Frontal cortex (tissue), 4 donors: ENCODE data around the gene C2orf76. TPM values are rescaled to one million over a fixed set of nuclear protein-coding genes. Genes with fewer than 3 reads are reported as not detected.
"Not testable (repeated sequence)": the region's sequence is repeated elsewhere in the genome, so short reads cannot be mapped to it uniquely, and the experiment has no call there.

Source experiments
- DNase-seq, 2 donors: peaks; one replicate each; pipeline ENCODE4 v3.0.0; 2012; ENCODE audit warnings: low spot score in 2 of 2
- FAIRE-seq: peaks from 2 replicates; lab custom pipeline; 2012; peaks lifted over from hg19 to GRCh38; lab: Jason Lieb, UNC
- total RNA-seq: library from RNA; depleted of rRNA; stranded (reverse); fragments of >200 nt; gene quantifications from one replicate; pipeline ENCODE4 v1.2.3, GENCODE V29; 2014
- donor health status: control.
- donor health status: control.
- donor health status: control.

The C2orf76 gene
- total RNA-seq, 1 donor from 2014 or later, result 11.0 TPM

DNA sequence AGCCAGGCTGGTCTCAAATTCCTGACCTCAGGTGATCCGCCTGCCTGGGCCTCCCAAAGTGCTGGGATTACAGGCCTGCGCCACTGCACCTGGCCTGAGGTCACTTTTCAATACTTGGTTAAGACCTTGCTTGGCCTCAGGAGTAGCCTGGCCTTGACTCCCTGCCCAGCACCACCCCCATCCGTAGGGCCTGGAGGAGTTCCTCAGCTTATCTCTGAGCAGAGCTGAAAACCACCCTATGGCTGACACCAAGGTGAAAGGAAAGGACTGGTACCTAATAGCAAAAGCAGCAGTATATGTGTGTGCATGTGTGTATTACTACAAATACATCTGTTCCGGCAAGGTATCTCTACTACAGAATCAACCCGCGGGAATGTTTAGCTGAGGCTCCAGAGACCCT lies 87.0 kb downstream of the C2orf76 start:
- FAIRE-seq (no peak), DNase-seq (no peak)

DNA sequence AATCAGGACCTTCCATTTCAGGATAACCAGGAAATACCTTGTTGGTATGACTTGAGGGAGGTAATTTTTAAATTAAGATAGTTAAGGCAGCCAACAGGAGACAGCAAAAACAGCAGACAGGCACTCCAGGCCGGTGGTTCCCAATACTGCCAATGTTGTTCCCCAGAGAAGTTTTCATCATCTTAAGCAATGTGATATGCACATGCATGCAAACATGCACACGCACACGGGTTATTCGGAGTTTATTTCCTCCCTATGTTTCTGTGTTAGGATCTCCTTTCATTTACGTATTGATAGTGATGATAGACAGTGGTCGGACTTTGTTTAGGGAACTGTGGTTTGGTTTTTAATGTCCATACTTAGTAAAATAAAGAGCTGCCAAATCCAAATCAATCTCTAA lies 87.7 kb downstream of the C2orf76 start:
- FAIRE-seq (no peak), DNase-seq (no peak)

DNA sequence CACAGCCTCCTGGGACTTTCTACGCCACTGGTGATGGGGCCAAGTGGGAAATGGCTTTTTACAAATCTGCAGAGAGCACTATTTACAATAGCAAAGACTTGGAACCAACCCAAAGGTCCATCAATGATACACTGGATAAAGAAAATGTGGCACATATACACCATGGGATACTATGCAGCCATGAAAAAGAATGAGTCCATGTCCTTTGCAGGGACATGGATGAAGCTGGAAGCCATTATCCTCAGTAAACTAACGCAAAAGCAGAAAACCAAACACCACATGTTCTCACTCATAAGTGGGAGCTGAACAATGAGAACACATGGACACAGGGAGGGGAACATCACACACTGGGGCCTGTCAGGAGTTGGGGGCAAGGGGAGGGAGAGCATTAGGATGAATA lies 88.2 kb downstream of the C2orf76 start:
- not testable (repeated sequence) for DNase-seq, FAIRE-seq

DNA sequence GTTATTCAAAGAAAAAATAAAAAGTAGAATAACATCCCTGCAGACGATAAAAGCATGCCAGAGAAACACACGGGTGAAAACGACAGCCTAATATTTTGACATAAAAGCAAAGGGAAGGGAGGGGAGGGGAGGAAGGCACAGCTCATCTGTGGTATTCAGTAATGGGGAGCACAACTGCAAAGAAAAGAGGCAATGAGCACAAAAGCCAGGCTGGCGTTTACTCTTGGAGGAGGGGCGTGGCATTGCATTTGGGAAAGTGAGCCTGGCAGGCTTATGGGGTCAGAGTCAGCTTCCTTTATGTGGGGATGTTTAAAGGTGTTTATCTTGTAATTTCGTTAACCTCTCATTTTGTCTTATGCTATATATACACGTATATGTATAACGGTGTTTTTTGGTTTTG lies 89.8 kb downstream of the C2orf76 start:
- FAIRE-seq, result no peak
- DNase-seq, result no peak

DNA sequence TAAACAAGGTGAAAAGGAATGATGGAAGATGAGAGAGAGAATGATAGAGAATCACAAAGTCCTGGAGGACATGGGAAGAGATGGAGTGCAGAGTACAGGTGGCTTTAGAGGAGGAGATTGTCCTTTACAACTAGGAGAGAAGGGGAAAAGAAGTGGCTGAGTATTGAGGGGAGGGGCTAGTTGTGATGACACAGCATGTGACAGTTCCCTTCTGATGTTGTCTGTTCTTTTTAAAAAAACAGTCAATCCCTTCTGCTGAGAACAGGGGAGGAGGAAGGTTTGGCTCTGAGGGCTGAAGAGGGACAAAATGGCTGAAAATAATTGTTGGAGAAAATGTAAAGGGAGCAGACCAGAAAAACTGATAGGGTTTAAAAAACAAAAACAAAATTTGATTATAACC lies 99.0 kb downstream of the C2orf76 start:
- no peak for DNase-seq
- no peak for FAIRE-seq

DNA sequence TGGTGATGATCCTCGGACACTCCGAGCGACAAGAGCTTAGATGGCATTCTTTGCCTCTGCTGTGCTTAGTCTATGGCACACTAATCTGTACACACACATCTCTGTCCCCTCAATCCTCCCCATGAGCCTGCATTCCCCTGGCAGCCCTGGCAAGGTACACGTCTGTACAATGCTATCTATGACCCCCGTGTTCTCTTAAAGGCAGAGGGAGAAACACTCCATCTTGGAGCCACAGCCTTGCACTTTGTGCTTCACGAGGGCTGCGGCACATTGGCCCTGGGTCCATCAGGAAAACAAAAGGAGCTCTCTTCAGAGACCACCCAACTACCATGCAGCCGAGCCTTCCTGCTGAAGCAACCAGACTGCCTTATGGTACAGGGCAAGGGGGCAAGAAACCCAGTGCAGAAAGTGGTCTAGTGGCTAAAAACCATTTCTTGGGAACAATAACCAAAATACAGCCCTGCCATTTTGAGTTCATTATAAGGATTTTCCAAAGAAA lies 100.5 kb downstream of the C2orf76 start:
- no peak for FAIRE-seq
- no peak for DNase-seq

DNA sequence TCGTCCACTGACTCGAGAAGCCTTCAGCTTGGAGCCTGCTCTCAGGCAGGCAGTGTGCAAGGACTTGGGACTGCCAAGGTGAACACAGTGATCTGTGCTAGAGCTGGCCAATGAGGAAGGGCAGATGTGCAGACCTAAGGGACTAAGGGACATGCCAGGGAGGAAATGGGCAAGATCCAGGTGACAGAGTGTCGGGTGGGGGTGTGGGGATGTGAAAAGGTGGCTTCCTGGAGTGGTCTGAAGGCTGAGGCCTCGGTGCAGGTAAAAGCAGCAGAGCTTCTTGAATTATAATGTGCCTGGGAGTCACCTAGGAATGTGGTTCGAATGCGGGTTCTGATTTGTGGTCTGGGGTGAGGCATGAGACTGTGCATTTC lies 101.0 kb downstream of the C2orf76 start:
- FAIRE-seq (no peak), DNase-seq (no peak)

DNA sequence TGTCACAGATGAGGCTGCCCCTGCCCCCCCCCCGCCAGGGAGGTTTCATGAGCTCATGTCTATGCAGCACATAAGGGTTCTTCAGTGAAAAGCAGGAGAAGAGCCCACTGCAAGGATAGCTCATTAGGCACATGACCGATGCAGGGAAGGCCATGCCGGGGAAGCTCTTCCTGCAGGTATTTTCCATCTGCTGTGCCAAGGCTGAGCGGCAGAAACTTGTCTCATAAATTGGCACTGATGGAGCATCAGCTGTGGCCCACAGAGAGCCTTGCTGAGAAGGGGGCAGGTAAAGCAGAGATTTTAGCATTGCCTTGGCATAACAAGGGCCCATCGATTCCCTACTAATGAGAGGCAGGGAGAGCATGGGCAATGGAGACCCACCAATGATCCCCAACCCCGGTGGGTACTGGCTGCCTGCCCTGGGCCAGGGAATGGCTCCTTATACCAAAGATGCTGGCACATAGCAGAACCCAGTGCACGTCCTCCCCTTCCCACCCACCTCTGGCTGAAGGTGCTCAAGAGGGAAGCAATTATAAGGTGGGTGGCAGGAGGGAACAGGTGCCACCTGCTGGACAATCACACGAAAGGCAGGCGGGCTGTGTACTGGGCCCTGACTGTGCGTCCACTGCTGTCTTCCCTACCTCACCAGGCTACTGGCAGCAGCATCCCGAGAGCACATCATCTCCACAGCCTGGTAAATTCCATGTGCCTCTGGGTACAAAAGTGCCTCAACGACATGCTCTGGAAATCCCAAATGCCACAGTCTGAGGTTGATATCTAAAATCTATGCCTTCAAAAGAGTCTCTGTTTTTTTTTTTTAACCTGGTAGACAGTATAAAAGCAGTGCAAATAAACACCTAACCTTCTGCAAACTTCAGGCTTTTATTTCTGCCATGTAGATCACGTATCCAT lies 101.6 kb downstream of the C2orf76 start:
- no peak for DNase-seq
- no peak for FAIRE-seq

DNA sequence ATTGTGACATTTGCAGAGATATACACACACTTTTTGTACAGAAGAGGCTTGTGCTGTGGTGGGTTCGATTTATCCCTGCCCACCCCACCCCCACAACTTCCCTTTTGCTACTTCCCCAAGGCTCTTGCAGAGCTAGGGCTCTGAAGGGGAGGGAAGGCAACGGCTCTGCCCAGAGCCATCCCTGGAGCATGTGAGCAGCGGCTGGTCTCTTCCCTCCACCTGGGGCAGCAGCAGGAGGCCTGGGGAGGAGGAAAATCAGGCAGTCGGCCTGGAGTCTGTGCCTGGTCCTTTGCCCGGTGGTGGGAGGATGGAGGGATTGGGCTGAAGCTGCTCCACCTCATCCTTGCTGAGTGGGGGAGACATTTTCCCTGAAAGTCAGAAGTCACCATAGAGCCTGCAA lies 103.0 kb downstream of the C2orf76 start:
- FAIRE-seq (no peak), DNase-seq (no peak)

DNA sequence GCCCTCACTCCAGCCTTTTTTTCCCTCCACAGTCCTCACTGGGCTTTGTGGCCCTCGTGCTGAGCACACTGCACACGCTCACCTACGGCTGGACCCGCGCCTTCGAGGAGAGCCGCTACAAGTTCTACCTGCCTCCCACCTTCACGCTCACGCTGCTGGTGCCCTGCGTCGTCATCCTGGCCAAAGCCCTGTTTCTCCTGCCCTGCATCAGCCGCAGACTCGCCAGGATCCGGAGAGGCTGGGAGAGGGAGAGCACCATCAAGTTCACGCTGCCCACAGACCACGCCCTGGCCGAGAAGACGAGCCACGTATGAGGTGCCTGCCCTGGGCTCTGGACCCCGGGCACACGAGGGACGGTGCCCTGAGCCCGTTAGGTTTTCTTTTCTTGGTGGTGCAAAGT lies 103.6 kb downstream of the C2orf76 start:
- FAIRE-seq, result no peak
- no peak for DNase-seq

DNA sequence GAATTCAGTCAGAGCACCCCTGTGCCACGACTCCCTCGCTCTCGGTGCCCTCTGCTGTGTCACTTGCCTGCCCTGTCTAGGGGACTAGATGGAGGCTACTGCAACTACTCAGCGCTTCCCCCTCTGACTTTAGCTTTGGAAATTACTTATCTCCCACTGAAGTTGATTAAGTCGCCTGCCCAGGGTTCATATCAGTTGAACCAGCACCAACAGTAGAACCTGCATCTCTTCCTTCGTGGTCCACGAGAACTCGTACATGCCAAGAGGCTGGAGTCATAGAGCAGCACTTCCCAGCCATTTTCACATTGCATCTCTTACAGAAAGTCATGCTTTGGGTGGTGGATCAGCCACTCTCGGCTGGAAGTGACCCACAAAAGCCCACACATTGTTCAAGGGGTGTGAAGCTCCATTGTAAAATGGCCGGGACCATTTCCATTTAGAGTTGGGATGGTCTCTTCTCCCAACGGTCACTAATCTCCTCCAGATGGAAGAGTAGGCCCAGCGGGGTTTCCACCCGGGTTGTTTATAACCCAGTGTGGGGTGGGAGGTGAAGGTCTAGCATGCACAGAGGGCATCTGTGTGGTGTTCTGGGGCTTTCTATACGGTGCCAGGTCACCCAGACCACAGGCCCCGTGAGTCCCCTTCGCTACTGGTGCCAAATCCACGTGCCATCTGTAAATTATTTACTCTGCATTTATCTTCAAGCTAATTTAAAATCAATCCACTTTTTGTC lies 105.0 kb downstream of the C2orf76 start:
- DNase-seq (no peak), FAIRE-seq (no peak)

DNA sequence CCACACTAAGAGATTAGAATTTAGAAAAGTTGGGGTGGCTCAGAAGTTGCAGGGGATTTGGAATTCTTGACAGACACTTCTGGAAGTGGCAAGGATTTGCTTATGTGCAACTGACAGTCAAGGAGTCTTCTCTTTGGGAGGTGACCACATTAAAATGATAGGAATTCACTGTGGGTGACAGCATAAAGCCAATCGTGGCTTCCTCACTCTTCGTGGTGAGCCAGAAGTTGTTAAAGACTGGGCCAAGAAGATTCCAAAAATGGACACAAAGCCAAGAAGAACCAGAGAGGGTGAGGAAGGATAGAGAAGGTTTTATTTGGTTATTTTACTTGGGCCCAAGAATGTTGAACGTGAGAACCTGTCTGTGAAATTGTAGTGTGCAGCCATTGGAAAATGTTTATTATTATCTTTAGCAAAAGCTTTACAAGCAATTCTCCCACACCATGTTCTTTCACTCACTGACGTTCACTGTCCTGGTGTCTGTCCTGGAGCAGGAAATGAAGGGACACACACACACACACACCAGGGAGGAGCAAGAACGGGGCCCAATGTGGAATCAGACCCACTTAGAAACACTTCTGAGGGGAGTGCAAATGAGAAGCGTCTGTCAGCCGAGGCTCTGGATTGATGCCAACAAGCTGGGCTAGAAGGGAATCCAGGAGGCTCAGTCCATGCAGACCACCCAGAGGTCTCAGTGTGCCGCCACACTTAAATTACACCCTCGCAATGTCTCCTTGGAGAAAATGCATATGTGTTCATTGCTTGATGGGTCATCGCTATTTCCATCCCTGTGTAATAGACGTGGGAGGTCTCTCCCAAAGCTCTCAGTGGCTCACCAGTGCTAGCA lies 105.8 kb downstream of the C2orf76 start:
- DNase-seq, result no peak
- no peak for FAIRE-seq

DNA sequence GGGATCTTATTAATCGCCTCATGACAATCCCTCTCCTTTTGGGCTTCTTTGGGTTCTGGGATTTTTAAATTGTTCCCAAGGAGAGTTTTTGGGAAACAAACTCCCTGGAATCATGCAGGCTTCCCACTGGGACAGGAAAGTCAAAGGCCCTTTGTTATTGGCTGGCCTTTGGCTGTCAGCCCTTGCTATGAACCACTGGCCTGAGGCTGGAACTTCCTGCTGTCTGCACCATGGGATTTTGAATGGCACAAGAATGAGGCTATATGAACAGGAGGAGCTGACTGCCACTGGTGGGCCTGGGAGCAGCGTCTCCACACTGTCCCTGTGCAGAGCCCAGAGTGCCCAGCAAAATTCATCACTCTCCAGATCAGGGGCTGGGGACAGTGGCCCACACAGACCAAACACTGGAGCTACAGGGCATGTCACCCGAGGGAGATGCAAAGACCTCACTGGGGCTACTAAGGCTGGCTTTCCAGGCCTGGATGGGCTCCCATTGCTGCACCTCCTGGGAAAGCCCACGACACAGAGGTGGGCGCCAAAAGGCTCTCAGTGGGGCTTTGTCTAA lies 107.3 kb downstream of the C2orf76 start:
- no peak for FAIRE-seq
- no peak for DNase-seq

DNA sequence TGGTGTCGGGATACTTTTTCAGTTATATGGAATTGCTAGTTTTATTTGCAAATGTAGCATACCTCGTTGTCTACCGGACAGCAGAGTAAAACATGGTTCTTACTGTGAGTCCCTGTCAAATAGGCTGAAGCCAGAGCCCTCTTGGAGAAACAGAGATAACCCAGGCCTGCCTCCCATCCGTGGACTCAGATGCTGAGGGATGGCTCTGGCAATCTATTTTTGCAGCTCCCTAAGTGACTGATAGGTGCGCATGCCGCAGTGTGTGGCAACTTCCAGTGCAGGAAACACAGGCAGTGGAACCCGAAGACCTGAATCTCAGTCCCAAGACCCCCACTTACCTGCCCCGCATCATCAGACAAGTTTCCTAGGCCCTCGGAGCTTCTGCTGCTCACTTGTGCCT lies 109.4 kb downstream of the C2orf76 start:
- no peak for FAIRE-seq
- no peak for DNase-seq

DNA sequence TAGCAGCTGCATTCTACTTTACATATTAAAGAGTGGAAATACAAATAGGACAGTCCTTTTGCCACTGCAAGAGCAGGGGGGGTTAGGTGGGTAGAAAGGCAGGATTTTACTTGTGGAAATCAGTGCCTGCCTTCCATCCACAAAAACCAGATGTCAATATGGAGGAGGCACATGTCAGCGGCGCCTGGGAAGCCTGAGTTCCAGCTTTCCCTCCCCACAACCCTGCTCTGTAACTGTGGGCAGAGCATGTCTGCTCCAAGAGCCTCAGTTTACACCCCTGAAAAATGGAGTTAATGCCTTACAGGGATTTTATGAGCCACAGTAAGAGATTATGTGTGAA lies 110.1 kb downstream of the C2orf76 start:
- FAIRE-seq (no peak), DNase-seq (no peak)

DNA sequence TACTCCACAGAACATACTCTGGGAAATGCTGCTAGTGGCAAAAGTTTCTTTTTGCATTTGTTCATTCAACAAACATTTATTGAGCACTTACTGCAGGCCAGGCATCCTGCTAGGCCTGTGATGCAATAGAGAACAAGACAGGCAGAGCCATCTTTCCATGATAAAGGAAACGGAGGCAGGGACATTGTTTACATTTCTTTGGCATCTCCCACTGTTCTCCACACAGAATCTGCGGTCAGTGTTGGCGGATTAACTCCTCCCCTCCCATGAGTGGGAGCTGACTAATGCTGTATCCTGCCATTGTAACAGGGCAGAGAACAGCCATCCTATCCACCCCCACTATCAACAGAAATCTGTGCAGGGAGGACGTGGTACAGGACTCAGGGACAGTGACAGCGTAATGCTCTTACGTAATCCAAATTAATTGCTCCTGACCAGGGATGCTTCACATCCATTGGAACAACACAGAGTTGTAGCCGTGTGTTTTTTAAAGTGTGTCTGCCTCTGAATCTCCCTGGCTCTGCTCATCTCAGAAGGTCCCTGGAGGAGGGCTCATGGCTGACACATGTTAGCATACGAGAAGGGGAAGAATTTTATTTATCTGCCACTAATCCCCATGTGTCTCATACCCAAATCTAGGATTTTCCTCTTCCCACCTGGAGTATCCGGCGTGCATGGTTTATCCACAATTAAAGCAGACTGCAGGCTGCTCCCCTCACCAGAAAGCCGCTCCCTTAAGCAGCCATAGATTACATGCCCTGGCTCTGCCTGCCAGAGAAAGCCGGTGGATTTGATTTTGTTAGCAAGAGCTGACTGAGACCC lies 110.7 kb downstream of the C2orf76 start:
- no peak for DNase-seq
- no peak for FAIRE-seq

DNA sequence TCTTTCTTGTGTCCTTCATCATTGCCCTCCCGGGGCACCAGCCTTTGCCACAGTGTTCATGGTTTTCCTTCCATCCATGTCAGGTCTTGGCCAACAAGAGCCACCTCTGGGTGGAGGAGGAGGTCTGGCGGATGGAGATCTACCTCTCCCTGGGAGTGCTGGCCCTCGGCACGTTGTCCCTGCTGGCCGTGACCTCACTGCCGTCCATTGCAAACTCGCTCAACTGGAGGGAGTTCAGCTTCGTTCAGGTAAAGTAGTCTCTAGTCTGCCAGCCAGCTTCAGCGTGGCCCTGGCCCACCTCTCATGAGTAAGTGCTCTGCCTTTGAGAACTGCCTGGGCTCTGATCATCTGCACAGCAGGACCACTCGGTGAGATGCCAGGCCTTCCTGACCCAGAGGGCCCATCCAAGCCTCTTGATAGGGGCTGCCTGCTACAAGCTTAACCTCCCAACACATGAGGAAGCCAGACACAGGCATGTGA lies 112.0 kb downstream of the C2orf76 start:
- FAIRE-seq, result no peak
- DNase-seq, result no peak

DNA sequence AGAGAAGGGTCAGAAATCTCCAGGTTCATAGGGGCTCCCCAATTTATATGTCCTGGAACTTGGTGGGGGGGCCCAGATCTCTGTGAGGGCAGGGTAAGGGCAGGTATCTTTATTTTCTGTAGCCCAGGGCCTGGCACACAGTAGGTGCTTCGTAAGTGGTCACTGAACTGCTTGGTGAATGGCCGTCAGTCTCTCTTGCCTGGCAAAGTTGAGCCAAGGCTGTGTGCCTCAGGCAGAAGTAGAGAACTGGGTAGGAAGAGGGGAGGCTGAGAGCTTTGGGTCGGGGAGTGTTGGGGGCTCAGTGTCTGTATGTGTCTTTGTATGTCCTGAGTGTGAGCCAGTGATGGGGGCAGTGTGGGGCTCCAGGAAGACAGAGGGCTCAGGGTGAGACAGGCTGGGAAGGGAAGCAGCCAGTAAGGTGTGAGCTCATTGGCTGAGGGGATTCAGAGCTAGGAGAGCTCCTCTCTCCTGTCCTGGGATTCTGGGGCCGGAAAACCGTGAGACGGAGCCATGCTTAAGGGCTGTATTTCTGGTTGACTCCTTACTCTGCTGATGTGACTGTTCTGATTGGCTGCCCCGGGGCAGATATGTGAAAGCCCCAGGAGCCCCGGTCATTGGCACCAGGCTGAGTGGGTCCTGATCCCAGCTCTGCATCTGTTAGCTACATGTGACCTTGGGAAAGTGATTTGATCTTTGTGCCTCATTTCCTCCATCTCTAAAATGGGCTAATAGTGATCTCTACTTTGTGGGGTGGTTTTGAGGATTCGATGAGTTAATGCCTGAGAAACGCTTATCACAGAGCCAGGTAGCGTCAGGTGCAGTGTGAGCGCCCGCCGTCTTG lies 112.7 kb downstream of the C2orf76 start:
- no peak for FAIRE-seq
- no peak for DNase-seq
